Osteoblast (primary cell): Measurements from ENCODE around the gene PKHD1. TPM values are rescaled to one million over a fixed set of nuclear protein-coding genes. Genes with fewer than 3 reads are reported as not detected.

Experiments used
- DNase-seq: peaks from one replicate; pipeline ENCODE4 v3.0.0; 2011; ENCODE audit warnings: low spot score, mixed read lengths; ENCODE audit not compliant: insufficient read length; ENCODE audit errors: missing footprints
- H2AFZ ChIP-seq: 2 replicates; pipeline ENCODE4 v1.6.0; 2011; ENCODE audit warnings: mild to moderate bottlenecking, low read length
- H3K27ac ChIP-seq: 2 replicates; pipeline ENCODE4 v1.5.1; 2011; ENCODE audit warnings: mild to moderate bottlenecking, low read depth, low read length, moderate library complexity
- H3K27me3 ChIP-seq: 2 replicates; pipeline ENCODE4 v1.6.0; 2012; ENCODE audit warnings: mild to moderate bottlenecking, control low read depth, inconsistent platforms, low read length, moderate library complexity; ENCODE audit not compliant: insufficient read depth
- H3K36me3 ChIP-seq: 2 replicates; pipeline ENCODE4 v1.5.1; 2011; ENCODE audit warnings: mild to moderate bottlenecking, low read length, control low read depth, moderate library complexity; ENCODE audit not compliant: insufficient read depth
- H3K4me1 ChIP-seq: 2 replicates; pipeline ENCODE4 v1.5.1; 2011; ENCODE audit warnings: mild to moderate bottlenecking, low read length, control low read depth, moderate library complexity; ENCODE audit not compliant: insufficient read depth
- H3K4me2 ChIP-seq: 2 replicates; pipeline ENCODE4 v1.6.0; 2011; ENCODE audit warnings: mild to moderate bottlenecking, low read length; ENCODE audit not compliant: insufficient read depth
- H3K4me3 ChIP-seq: fragments of 200-600 bp; sonication (generic); 3 replicates; pipeline ENCODE4 v1.5.1; 2012; ENCODE audit warnings: mild to moderate bottlenecking, low read length, inconsistent platforms; ENCODE audit not compliant: insufficient read depth
- H3K79me2 ChIP-seq: 2 replicates; pipeline ENCODE4 v1.6.0; 2012; ENCODE audit warnings: mild to moderate bottlenecking, low read length, control low read depth, inconsistent platforms; ENCODE audit not compliant: insufficient read depth
- H3K9me3 ChIP-seq: 2 replicates; pipeline ENCODE4 v1.5.1; 2011; ENCODE audit warnings: low read depth, low read length, control low read depth
- H4K20me1 ChIP-seq: 2 replicates; pipeline ENCODE4 v1.6.0; 2012; ENCODE audit warnings: mild to moderate bottlenecking, low read length, control low read depth; ENCODE audit not compliant: insufficient read depth
- total RNA-seq: library from RNA; depleted of rRNA; stranded (reverse); fragments of >200 nt; gene quantifications from 2 replicates; pipeline ENCODE4 v1.2.3, GENCODE V29; 2012
- TF ChIP-seq, protein P1 (sequence below): IDR thresholded peaks from 2 replicates; pipeline ENCODE4 v1.5.1; 2011; ENCODE audit warnings: mild to moderate bottlenecking, low read depth, low read length, moderate library complexity; ENCODE audit errors: extremely low read depth

PKHD1 gene
- total RNA-seq, 1 donor, result not detected

DNA sequence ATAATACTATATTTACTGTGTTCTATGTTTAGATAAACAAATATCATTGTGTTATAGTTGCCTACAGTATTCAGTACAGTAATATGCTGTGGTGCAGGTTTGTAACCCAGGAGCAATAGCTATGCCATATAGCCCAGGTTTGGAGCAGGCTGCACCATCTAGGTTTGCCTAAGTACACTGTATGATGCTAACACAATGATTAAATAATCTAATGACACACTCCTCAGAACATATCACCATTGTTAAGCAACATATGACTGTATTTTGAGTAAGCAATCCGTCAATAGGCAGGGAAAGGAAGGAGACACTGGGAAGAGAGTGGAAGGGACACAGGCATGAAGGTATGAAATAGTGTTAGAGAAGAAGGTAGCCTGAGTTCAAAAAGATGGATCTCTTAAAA is 369.9 kb downstream of the PKHD1 start:
- Histone ChIP-seq H2AFZ (no peak overlapping the region), H3K4me1 (no peaks in the 10 kb centered on the region), H3K27ac (no peak overlapping the region), H3K4me3 (no peak overlapping the region), H3K27me3 (no peaks in the 10 kb centered on the region), H3K79me2 (no peaks in the 10 kb centered on the region), H4K20me1 (no peaks in the 10 kb centered on the region), H3K4me2 (no peak overlapping the region), H3K9me3 (peaks cover 2% of the 10 kb centered on the region), H3K36me3 (no peaks in the 10 kb centered on the region)
- DNase-seq, result no peak
- TF ChIP-seq, protein P1, sequence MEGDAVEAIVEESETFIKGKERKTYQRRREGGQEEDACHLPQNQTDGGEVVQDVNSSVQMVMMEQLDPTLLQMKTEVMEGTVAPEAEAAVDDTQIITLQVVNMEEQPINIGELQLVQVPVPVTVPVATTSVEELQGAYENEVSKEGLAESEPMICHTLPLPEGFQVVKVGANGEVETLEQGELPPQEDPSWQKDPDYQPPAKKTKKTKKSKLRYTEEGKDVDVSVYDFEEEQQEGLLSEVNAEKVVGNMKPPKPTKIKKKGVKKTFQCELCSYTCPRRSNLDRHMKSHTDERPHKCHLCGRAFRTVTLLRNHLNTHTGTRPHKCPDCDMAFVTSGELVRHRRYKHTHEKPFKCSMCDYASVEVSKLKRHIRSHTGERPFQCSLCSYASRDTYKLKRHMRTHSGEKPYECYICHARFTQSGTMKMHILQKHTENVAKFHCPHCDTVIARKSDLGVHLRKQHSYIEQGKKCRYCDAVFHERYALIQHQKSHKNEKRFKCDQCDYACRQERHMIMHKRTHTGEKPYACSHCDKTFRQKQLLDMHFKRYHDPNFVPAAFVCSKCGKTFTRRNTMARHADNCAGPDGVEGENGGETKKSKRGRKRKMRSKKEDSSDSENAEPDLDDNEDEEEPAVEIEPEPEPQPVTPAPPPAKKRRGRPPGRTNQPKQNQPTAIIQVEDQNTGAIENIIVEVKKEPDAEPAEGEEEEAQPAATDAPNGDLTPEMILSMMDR, result no peak

DNA sequence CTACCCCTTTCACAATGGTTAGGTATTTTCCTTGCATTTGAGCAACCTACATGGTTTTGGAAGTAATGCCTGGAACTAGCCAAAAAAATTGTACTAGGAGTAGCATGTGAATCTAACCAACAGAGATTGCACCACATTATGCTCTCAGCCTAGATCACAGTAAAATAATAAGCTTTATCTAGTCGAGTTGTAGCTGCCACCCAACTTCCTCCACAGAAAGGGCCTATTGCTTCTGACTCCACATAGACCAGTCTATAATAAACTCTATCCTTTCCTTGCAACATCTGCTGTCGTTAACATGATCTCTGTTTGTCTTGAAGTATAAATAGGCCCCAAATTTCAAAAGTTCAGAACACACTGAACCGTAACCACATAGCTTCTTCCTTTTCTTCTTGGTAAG is 375.5 kb downstream of the PKHD1 start:
- no peaks in the 10 kb centered on the region for H3K79me2 ChIP-seq
- TF ChIP-seq, protein P1, result no peak
- H4K20me1 ChIP-seq, result no peaks in the 10 kb centered on the region
- no peak overlapping the region for H3K4me2 ChIP-seq
- no peaks in the 10 kb centered on the region for H3K4me1 ChIP-seq
- H3K4me3 ChIP-seq, result no peak overlapping the region
- H3K36me3 ChIP-seq, result no peaks in the 10 kb centered on the region
- DNase-seq, result no peak
- no peaks in the 10 kb centered on the region for H3K27me3 ChIP-seq
- peaks cover 6% of the 10 kb centered on the region for H3K9me3 ChIP-seq
- H2AFZ ChIP-seq, result no peak overlapping the region
- no peak overlapping the region for H3K27ac ChIP-seq

DNA sequence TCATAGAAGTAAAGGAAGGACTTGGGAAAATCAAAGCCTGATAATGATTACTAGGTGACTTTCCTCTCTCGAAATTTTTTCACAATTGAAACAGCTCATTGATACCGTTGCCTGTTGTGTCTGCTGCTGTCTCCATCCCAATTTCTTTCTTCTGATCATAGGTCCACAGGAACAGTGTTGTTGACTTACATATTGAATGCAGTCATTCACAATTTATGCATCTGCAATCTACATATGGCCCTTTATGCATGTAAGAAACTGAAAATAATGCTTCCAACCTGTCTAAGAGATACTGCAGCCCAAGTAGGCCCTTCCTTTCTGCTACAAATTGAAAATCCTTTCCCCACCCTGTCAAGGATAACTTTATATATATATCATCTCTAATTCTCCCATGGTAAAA is 381.3 kb downstream of the PKHD1 start:
- H3K36me3 ChIP-seq, result no peaks in the 10 kb centered on the region
- H3K4me1 ChIP-seq, result no peaks in the 10 kb centered on the region
- DNase-seq, result no peak
- H3K79me2 ChIP-seq, result no peaks in the 10 kb centered on the region
- no peak overlapping the region for H3K4me3 ChIP-seq
- TF ChIP-seq, protein P1, result no peak
- H3K4me2 ChIP-seq, result no peak overlapping the region
- no peaks in the 10 kb centered on the region for H3K27me3 ChIP-seq
- no peak overlapping the region for H3K27ac ChIP-seq
- H3K9me3 ChIP-seq, result peaks cover 3% of the 10 kb centered on the region
- no peaks in the 10 kb centered on the region for H4K20me1 ChIP-seq
- H2AFZ ChIP-seq, result no peak overlapping the region

DNA sequence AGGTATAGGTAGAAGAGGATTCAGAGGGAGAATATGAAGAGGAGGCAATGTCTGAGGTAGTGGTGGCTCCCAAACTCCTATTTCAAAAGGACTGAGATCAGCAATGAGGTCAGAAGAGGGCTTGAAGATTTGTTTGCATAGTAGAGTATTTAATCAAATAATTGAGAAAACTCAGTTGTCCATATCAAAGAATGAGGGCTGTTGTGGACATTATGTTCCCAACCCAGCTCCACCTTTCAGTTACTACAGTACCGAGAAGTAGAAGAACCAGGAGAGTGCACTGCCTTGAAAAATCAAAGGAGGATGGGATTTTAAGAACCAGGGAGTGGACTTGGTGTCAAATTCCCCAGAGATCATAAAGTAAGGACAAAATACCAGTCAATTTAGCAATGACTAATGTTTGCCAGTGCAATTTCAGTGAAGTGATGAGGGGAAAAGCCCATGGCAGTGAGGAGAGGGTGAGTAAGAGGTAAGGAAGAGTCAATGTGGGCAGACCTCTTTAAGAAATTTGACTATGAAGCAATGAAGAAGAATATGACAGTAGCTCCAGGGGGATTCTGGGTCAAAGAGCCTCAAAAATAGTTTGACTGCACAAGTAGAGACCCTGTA is 382.4 kb downstream of the PKHD1 start:
- Histone ChIP-seq H3K4me1 (no peaks in the 10 kb centered on the region), H2AFZ (no peak overlapping the region), H3K36me3 (no peaks in the 10 kb centered on the region), H4K20me1 (no peaks in the 10 kb centered on the region), H3K27ac (no peak overlapping the region), H3K27me3 (no peaks in the 10 kb centered on the region), H3K79me2 (no peaks in the 10 kb centered on the region), H3K9me3 (no peaks in the 10 kb centered on the region), H3K4me3 (no peak overlapping the region), H3K4me2 (no peak overlapping the region)
- TF ChIP-seq, protein P1, result no peak
- DNase-seq, result no peak
